ENCODE results near the gene KNDC1.

GRCh38 chr10:133185916-133186315, 25.9 kb downstream of the KNDC1 start:
- TF ChIP-seq SIN3A (IDR thresholded peaks at IDR 0.05; ENCODE audit: low read depth, low read length) (no peak), ATF2 (IDR thresholded peaks at IDR 0.05; ENCODE audit: low read length) (no peak), POLR2A (IDR thresholded peaks at IDR 0.05; ENCODE audit: low read depth, low read length) (no peak), CEBPB (IDR thresholded peaks at IDR 0.05; ENCODE audit: borderline replicate concordance in 1 of 2, low read depth in 2 of 2, low read length in 2 of 2) (no peak), PAX8 (IDR thresholded peaks at IDR 0.05) (no peak), ASH2L (IDR thresholded peaks at IDR 0.05; ENCODE audit: borderline replicate concordance, low read depth) (no peak), CTCF (IDR thresholded peaks at IDR 0.05 in 2 of 3, conservative IDR thresholded peaks at IDR 0.05 in 1 of 3; ENCODE audit: control insufficient read depth in 2 of 3, extremely low read depth in 1 of 3, insufficient read depth in 1 of 3, low read depth in 3 of 3, low read length in 3 of 3) (no peak), ZNF207 (IDR thresholded peaks at IDR 0.05; ENCODE audit: borderline replicate concordance) (no peak), POLR2AphosphoS5 (IDR thresholded peaks at IDR 0.05; ENCODE audit: low read length) (no peak), EED (IDR thresholded peaks at IDR 0.05; ENCODE audit: low read depth) (no peak)
